GM21529 (cell line): ENCODE results near the gene TMEM123.

Experiments used
- ATAC-seq: cut with Tn5 transposase; IDR thresholded peaks from one replicate; pipeline ENCODE4 v1.9.1; 2021; ENCODE audit not compliant: unreplicated experiment

The TMEM123 gene

DNA sequence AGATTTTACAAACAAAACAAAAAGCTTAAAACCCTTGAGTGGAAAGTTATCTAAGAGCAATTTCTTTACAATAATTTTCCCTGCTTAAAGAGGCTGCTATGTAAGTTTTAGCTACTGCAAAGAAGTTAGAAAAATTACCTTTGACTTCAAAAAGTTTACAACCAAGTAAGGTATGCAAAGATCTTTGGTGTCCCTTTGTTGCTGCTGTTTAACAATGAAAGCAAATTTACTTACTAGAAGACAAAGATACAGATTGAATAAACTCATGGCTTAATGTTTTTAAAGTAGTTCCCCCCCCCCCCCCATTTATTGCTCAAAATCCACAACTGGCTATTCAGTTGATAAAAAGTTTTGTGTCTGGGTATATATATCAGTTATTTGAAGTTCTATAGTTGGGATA is 26.0 kb downstream of the TMEM123 start:
- ATAC-seq, result no peak

DNA sequence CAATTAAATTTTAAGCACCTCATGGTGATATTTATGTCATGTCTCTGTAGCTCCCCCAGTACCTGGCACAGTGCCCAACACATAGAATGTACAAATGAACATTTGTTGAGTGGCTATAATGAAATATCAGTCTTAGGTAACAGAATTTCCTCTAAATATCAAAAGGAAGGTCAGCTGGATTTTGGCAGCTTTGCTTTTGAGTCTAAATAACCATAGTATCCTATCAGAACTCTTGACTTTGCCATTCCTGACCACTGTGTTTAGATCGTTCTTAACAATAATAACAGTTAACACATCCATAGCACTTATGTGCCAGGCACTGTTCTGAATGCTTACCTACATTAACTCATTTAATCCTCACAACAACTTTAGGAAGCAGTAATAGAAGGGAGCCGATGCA is 26.6 kb downstream of the TMEM123 start:
- ATAC-seq, result no peak

DNA sequence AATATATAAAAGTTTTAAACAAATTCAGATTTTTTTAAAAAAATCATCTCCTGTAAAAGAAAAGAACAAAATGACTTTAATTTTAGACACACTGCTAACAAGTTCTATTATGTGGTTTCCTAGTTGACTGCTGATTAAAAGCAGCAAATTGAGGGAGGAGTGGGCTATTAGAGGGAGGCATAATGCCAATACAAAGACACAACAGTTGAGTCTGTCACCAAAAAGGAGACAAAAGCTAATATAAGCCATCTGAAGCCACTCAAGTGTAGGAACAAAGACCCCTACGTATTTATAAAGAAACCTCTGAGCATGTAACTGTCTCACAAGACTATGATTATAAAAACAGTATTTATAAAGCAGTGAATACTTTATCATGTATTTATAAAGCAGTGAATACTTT is 28.6 kb downstream of the TMEM123 start:
- ATAC-seq, result no peak

DNA sequence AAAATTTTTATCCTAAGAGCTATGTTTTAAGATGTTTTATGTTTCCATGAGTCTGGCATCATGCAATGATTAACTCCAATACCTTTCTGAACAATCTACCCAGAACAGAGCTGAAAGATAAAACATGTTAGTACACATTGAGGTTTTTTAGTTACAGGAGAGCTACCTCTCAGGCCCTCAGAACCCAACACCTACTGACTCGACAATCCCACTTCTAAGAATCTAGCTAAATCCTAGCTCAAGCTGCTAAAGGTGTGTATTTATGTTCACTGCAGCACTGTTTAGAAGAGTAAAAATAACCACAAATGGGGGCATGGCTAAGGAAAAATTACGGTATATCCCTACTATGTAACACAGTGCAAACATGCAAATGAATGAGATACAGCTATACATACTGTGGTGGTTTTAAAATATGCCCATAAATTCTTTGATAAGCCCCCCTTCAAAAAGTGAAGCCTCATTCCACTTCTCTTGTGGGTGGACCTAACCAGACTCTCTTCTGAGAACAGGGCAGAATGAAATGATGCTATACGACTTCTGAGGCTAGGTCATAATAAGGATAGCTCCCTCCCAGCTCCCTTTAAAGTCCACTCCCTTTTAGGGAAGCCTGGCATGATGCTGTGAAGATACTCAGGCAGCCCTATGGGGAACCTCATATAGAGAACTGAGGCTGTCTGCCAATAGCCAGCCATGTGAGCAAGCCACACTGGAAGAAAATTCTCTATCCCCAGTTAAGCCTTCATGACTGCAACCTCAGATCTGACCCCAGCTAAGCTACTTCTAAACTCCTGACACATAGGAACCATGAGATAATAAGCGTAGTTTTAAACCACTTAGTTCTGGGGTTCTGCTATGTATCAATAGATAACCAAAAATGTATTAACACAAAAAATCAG is 29.5 kb downstream of the TMEM123 start:
- no peak for ATAC-seq

DNA sequence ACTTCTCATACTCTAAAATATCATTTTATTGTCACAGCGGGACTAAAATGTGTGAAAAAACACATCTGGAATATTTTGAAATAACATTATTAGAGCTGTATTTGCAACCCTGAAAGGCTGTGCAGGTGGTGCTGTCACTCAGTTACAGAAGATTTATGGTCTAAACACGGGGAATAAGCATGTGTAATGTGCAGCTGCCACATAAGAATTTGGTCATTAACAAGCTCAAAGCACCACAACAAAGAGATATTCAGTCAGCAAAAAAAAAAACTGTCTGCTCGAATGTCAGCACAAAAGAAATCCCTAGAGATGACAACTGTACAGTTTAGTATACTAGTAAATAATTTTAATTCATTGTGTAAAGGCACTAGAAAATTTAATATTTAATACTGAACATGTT is 31.3 kb downstream of the TMEM123 start:
- no peak for ATAC-seq

DNA sequence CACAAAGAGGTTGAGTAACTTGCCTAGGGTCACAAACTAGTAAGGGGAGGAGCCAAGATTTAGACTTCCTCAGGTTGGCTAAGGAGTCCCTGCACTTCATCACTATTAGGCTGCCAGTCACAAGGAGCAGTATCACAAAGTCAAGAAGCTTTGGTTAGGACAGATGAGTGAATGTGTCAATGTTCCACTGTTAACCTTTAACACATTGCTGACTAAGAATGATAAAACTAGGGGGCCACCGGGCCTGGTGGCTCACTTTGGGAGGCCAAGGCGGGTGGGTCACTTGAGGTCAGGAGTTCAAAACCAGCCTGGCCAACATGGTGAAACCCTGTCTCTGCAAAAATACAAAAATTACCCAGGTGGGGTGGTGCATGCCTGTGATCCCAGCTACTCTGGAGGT is 32.0 kb downstream of the TMEM123 start:
- ATAC-seq, result peak; percentile 80

DNA sequence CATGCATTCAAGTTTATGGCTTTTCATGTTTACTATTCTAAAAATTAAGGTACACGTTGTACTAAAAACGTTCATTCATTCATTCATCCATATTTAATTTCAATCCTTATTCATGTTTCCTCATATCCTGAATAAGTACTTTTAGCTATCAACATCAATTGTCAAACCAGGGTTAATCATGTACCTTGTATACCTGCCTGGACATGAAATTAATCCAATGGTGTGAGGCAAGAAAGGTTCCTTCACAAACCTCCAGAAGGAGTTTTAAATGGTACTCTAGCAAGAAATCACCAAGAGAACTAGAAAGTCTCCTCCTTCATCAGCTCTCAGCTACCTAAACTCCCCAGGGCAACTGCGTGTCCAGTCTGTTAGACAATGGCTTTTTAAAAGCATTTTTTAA is 33.4 kb downstream of the TMEM123 start:
- ATAC-seq, result no peak

DNA sequence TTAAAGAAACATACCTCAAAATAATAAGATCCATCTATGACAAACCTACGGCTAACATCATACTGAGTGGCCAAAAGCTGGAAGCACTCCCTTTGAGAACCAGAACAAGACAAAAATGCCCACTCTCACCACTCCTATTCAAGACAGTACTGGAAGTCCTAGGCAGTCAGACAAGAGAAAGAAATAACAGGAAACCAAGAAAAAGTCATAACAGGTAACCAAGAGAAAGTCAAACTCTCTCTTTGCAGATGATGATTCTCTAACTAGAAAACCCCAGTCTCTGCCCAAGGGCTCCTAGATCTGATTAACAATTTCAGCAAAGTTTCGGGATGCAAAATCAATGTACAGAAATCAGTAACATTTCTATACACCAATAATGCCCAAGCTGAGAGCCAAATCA is 35.6 kb downstream of the TMEM123 start:
- no peak for ATAC-seq

DNA sequence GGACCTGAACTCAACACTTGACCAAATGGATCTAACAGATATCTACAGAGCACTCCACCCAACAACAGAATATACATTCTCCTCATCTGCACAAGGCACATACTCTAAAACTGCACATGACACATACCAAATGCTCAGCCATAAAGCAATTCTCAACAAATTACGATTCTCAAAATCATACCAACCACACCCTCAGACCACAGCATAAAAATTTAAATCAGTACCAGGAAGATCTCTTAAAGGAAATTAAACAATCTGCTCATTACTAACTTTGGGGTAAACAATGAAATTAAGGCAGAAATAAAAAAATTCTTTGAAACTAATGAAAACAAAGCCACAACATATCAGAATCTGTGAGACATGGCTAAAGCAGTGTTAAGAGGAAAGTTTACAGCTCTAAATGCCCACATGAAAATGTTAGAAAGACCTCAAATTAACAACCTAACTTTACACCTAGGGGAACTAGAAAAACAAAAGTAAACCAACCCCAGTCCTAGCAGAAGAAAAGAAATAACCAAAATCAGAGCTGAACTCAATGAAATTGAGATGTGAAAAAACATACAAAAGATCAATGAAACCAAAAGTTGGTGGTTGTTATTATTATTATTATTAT is 37.2 kb downstream of the TMEM123 start:
- ATAC-seq, result no peak

DNA sequence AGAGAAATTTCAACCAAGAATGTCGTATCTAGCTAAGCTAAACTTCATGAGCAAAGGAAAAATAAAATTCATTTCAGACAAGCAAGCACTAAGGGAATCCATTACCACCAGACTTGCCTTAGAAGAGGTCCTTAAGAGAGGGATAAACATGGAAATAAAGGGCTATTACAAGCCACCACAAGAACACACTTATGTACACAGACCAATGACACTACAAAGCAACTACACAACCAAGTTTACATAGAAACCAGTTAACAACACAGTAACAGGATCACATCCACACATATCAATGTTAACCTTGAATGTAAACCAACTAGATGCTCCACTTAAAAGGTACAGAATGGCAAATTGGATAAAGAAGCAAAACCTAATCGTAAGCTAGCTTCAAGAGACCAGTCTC is 38.0 kb downstream of the TMEM123 start:
- ATAC-seq, result no peak

DNA sequence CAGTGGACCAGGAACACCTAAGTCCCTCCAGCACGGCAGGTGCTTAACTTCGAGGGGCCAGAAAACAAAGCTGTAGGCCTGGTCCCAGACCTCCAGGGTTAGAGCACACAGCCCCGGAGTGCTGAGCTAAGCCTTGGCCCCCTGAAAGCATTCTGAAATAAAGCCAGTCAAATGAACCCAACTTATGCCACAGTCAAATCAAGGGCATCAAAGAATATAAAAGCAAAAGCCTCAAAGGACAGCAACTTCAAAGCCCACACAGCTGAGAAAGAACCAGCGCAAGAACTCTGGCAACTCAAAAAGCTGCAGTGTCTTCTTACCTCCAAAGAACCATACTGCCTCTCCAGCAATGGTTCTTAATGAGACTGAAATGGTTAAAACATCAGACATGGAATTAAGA is 39.1 kb downstream of the TMEM123 start:
- ATAC-seq, result no peak

DNA sequence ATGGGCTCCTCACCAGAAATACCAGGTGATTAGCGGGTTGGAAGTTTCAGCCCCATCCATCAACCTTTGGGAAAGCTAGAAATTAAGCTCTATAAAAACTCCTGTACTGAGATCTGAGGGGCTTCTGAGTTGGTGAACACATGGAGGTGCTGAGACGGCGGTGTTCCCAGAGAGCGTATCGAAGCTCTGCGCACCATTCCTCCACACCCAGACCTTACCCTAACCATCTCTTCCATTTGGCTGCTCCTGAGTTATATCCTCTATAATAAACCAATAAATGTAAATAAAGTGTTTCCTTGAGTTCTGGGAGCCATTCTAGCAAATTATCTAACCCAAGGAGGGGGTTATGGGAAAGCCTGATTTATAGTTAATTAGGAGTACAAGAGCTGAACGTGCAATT is 41.4 kb downstream of the TMEM123 start:
- no peak for ATAC-seq

DNA sequence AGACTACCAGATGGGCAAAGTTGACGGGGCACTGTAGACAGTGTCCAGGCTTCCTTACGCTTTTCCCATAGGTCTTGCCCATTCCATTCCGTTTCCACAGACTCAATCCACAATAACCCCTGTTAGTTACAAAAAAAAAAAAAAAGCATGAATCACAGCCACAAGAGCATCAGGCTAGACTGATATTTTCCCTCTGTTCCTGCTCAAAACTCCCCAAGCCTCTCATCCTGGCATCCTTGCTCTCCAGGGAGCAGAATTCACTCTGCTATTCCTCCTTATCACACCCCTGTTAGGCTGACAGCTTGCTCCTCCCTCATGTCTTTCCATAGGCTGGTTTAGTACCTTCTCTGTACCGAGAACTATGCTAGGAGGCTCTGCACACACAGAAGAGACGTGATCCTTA is 42.2 kb downstream of the TMEM123 start:
- ATAC-seq, result no peak

DNA sequence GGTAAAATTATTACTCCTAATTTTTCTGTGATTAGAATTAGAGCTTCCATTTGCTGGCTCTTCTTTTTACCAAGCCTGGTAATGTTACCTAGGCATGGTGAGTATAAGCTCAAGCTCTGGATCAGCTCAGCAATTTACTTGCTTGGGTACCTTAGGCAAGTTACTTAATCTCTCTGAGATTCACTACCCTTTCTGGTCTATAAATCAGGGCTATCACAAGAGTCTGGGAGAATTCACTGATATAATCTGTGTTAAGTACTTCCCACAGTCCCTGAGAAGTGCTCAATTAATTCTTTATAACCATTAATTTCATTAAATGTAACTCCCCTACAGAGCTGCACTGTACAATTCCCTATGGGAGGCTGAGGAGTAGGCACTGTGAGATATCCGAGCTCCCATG is 44.2 kb downstream of the TMEM123 start:
- ATAC-seq, result no peak

DNA sequence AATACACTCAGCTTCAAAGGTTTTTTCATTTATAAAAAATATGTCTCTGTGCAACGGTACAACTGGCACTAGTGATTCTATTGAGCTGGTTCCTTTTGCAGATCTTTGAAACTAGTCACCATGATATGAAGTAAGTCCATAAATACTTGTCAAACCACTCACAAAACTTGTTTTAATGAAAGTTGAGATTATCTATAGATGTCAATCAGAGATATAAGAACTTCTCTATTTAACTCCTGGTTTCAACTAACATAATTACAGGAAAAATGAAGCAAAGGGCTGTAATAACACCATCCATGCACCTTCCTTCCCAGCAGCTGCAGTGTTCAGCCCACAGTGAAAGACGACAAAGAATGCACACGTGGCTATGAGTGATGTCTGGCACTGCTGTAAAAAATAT is 44.7 kb downstream of the TMEM123 start:
- ATAC-seq, result no peak

DNA sequence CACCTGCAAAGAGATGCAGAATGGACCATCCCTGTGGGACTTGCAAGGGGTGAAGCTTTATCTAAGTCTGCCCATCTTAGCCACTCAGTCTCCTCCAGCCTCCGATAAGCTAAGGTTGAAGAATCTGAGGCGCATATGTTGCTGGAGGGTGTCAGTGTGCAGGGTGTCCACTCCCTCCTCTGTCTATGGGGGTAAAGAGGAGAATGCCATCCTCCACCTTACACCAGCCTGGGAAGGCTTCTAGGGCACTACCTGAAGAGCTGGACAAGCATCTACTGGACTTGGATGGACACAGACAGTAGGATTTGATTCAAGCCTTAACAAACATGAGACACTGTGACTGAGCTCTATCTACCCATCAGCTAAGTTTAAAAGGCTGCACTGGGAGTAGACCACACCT is 46.5 kb downstream of the TMEM123 start:
- ATAC-seq, result no peak

DNA sequence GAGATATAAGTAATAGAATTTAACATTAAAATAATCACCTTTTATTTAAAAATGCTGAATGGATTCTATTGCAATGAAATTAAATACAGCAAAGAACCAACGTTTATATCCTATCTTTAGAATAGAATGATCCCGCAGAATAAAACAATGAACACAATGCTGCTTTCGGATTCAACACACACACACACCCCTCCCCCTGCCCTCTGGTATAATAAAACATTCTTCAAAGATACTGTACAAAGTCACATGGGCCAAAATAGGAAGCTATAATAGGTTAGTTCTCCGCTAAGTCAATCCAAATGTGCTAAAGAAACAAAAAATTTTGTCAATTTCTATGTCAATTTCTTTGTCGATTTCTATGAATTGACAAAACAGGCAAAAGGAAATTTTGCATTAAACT is 47.1 kb downstream of the TMEM123 start:
- ATAC-seq, result no peak

DNA sequence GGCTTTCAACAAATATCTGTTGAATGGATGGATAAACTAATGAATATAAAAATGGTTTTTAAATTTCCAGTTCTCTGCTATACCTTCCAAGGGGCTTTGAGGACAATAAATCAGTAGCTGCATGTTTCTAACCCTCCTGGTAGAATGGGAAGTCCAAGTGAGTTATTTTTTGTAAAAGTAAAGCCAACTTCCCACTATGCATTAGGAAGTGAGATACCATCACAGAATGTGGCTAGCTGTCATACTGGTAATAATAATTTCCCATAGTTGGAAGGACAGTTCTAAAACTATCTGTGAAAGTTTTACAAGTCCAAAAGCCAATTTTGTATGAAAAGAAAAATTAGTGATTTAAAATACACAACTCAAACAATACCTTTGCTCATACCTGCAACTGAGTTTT is 50.0 kb downstream of the TMEM123 start:
- no peak for ATAC-seq

DNA sequence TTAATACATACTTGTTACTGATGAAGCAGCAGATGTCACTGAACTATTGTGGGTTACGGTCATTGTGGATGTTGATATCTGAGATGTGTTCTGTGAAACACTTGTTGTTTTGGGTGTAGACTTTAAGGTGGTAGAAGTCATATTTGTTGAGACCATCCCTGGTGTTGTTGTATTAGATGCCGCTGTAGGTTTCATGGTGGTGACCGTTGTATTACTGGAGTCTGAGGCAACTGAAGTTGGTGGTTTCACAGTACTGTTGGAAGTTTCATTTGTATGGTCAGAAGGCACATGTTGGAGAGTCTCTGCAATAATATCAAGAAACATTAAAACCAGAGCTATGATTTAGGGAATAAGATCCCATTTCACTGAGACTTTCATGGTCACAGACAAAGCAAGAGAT is 50.7 kb downstream of the TMEM123 start:
- ATAC-seq, result no peak

DNA sequence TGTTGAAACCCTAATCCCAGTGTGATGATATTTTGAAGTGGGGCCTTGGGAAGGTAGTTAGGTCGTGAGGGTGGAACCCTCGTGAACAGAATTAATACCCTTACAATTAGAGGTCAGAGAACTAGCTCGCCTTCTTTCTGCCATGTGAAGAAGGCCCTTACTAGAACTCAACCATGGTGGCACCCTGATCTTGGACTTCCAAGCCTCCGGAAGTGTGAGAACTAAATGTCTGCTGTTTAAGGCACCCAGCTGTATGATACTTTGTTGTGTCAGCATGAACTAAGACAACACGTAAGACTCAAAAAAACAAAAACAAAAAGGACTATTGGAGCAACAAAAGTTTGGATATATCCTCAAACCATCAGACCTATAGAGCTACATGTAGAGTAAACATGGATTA is 52.0 kb downstream of the TMEM123 start:
- no peak for ATAC-seq

DNA sequence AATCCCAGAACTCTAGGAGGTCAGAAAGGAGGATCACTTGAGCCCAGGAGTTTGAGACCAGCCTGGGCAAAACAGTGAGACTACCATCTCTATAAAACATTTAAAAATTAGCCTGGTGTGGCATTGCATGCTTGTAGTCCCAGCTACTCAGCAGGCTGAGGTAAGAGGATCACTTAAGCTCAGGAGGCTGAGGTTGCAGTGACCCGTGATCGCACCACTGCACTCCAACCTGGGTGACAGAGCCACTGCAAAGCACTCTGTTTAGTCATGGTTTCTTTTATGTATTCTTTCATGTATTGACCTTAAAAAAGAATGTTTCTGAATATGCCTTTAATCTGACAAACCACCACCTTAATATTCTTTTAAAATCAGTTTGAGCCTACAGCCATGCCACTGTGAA is 53.4 kb downstream of the TMEM123 start:
- ATAC-seq, result no peak

DNA sequence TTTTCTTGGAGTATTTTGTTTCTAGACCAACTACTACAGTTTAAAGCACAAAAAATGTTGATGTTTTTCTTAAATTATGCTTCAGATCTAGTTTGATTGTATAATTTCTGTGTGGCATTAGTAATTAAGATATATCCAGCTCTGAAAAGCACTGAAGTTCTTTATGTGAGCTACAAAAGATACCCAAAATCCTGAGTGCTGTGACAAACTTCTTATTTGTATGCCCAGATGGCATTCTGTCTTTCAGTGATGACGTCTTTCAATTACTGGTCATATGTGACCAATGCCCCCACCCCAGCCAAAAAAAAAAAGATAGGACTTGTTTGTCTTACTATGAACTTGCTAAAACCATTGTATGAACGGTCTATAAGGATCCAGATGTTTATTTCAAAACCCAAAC is 54.3 kb downstream of the TMEM123 start:
- ATAC-seq, result no peak
